Stimulated activated CD4-positive, alpha-beta T cell treated with anti-CD3 and anti-CD28 coated beads, Interleukin-4, amount 100 ng/mL, for 4 hours (primary cell): ENCODE data around the gene CASP10.
"Not testable (repeated sequence)": the region's sequence is repeated elsewhere in the genome, so short reads cannot be mapped to it uniquely, and the experiment has no call there.

Experiments
- DNase-seq, 2 experiments: peaks; one replicate each; pipeline ENCODE4 v3.0.0-alpha.2; 2020

The CASP10 gene

GRCh38 chr2:201182650-201183364 lies at the start of gene CASP10:
TSS of gene CASP10 (plus strand) at chr2:201183141. CDS start at chr2:201185778, 2,637 bp downstream.
- DNase-seq: peak in 1 of 2 experiments; percentile 11

GRCh38 chr2:201135386-201135785 lies 47.6 kb upstream of the CASP10 start:
- no peak for DNase-seq

DNA sequence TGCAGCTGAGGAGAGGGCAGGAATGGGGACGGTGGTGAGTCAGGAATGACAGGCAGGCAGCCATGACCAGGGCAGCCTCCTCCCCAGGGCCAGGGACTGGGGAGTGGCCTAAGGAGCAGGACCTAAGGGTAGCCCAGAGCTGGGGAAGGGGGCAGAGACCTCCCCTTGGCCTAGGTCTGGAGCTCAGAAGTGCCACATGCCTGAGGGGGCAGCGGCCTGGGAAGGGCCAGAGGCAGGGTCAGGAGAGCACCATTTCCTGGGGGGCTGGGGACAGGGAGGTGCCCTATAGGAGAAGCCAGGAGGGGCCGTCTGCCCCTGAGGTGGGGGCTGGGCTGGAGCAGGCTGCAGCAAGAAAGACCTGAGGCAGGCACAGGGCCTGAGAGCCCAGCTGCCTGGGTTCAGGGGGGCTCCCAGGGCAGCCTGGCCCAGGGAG lies 46.0 kb upstream of the CASP10 start:
- no peak for DNase-seq

GRCh38 chr2:201137505-201138400 lies 45.2 kb upstream of the CASP10 start:
- DNase-seq: no peak

GRCh38 chr2:201138401-201138970 lies 44.5 kb upstream of the CASP10 start:
- DNase-seq: no peak

- DNase-seq: not testable (repeated sequence)
Observed at GRCh38 chr2:201138986-201139781, 43.8 kb upstream of the CASP10 start.

GRCh38 chr2:201139836-201140604 lies 42.9 kb upstream of the CASP10 start:
- DNase-seq: no peak

- DNase-seq: no peak
Observed at GRCh38 chr2:201144101-201145051, 38.6 kb upstream of the CASP10 start.

GRCh38 chr2:201148434-201148990 lies 34.4 kb upstream of the CASP10 start:
- DNase-seq: no peak

- DNase-seq: no peak
Observed at GRCh38 chr2:201149064-201149820, 33.7 kb upstream of the CASP10 start.

GRCh38 chr2:201149821-201150165 lies 33.1 kb upstream of the CASP10 start:
- DNase-seq: not testable (repeated sequence)

DNA sequence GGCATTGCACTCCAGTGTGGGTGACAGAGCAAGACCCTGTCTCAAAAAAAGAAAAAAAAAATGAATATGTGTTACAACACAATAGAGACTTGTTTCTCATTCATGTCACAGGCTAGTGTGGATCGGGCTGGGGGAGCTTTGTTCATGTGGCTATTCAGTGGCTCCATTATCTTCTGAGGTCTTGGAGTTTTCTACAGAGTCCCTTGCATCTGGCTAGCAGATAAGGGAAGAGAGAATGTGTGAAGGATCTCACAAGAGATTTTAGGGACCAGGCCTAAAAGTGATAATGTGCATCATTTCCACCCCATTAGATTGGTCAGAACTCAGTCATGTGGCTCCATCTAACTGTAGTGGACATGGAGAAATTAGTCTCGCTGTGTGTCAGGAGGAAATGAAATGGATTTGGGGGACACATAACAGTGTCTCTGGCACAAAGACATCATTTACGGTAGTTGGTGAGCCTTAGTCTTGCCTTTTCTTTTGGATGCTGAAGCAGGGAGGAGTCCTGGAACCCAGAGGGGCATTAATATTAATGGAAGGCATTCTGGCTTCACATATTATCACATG lies 32.4 kb upstream of the CASP10 start:
- no peak for DNase-seq

- DNase-seq: no peak
Observed at GRCh38 chr2:201151127-201151981, 31.6 kb upstream of the CASP10 start.

- DNase-seq: no peak
Observed at GRCh38 chr2:201152517-201152916, 30.4 kb upstream of the CASP10 start.

DNA sequence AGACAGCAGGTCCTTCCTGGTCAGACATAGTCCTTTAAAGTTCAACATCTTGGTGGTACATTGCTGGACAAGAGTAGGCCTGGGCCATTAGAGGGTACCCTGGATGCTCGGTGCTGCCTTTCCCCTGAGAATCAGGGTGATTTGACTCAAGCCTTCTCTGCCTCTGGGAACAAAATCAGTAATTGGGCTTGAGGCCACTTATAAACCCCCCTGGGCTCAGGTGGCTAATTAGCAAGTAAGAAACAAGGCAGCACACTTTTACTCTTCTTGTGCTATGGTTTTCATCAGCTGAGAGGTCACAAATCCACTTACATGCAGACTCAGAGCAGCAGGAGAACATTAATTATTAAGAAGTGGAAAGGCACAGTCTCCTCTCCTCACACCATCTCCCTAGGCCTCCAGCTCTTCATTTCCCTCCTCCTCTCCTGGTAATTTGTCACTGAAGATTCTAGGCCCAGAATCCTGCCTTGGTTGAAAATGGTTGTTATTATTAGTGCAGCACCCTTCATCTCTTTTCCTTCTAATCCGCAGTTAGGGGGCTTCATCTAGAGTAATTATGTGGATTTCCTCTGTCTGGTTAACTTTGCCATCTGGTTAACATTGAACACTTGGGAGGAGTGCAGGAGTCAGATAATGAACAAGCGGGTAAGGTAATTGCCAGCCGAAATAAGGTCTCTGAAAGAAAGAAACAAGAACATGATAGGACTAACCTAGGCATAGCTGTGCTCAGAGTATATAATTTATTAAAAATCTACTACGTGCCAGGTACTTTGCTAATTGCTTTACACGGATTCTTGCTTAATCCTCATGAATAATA lies 29.7 kb upstream of the CASP10 start:
- no peak for DNase-seq

DNA sequence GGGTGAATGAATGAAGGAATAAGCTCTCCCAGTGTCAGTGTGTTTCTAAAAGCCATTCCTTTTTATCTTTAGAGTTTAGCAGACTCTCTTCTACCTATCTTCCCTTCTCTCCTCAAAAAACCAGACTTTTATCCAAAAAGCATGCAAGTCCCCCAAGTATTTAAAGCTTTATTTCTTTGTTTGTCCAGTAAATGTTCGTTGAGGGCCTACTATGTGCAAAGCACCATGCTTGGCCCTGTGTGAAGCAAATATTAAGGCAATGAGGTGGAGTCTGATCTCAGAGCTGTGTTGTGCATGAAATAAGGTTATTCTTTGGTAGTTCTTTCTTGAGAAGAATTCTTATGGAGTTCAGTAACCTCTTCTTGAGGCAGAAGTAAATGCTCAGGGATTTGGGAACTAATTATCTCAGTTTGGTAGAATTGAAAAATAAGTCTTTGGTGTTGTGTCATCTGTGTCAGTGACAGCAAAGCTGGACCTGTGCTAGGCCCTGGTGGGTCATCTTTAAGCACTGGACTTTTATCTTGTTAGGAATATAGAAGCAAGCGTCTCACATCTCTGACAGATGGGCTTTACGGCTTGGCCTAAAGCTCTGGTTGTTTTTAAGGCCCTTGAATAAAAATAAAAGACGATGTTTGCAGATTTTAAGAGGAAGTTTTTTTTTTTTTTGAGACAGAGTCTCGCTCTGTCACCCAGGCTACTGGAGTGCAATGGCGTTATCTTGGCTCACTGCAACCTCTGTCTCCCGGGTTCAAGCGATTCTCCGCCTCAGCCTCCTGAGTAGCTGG lies 28.1 kb upstream of the CASP10 start:
- DNase-seq: no peak

DNA sequence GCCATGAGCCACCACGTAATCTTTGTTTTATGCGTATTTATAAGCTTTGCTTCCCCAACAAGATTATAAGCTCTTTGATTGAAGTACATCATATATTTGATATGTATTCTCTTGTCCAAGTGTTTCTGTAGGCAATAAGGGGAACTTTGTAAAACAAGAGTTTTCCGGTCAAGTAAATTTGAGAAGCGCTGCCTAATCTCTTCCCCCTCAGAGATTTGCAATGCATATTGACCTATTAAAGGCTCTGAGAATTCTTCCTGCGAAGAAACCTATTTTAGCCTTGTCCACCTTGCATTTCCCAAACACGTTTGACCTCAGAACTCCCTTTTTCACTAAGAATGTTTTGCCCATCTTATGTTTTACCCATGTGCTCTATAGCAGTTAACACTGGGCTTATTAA lies 26.9 kb upstream of the CASP10 start:
- no peak for DNase-seq
